ENCODE data around the gene ZSCAN9. TPM values are rescaled to one million over a fixed set of nuclear protein-coding genes. Genes with fewer than 3 reads are reported as not detected.

Gene ZSCAN9
- total and polyA plus RNA-seq, 9 of the 15 experiments (the other 6 are each of a cell fraction or from before 2014, with no cell fraction given) = 18.8 to 48.9 (median 28.7) TPM

GRCh38 chr6:28206527-28206926, 18.5 kb upstream of the ZSCAN9 start:
- Histone ChIP-seq H3K4me2 (ENCODE audit: insufficient read depth, low read length) (no peak overlapping the region), H4K20me1 (replicated peaks; ENCODE audit: control insufficient read depth, insufficient read depth, low read length) (no peaks in the 10 kb centered on the region), H3K9ac (ENCODE audit: insufficient read depth in 1 of 2, low read depth in 2 of 2, low read length in 2 of 2) (no peak overlapping the region), H3K9me3 (replicated peaks; ENCODE audit: control insufficient read depth, insufficient read depth, low read depth, low read length) (peaks cover 5% of the 10 kb centered on the region; the same call in 1 of the 2 replicates), H3K27ac (ENCODE audit: extremely low read depth, low read depth, low read length) (no peak overlapping the region), H3K36me3 (ENCODE audit: control insufficient read depth, insufficient read depth, low read length) (no peaks in the 10 kb centered on the region), H3K27me3 (ENCODE audit: control insufficient read depth in 2 of 2, insufficient read depth in 2 of 2, low read length in 2 of 2) (no peaks in the 10 kb centered on the region), H2AFZ (ENCODE audit: low read depth, low read length) (peak overlapping the region; percentile 35; the same call in 1 of the 2 replicates), H3K79me2 (ENCODE audit: control insufficient read depth, insufficient read depth, low read length) (no peaks in the 10 kb centered on the region), H3K9me1 (ENCODE audit: control insufficient read depth, insufficient read depth, low read length) (no peaks in the 10 kb centered on the region), H3K4me1 (replicated peaks in 1 of 2; ENCODE audit: control insufficient read depth in 2 of 2, insufficient read depth in 2 of 2, low read length in 2 of 2) (peaks cover 6 to 7% of the 10 kb centered on the region in 2 experiments), H3K4me3 (no peak overlapping the region)
- in situ Hi-C loops (cut with MboI) (no loop called here), intact Hi-C loops (cut with micrococcal nuclease) (no loop called here)
- DNase-seq (ENCODE audit: extremely low read depth in 1 of 4, low spot score in 3 of 4) (no peak), FAIRE-seq (no peak), ATAC-seq (no peak)
- WGBS (ENCODE audit: insufficient coverage, low coverage, missing lambda C conversion rate) = 54% methylated on average over 3 of the region's 3 CpGs
- no TSS peak for BruUV-seq (replicated peaks)
- CTCF ChIA-PET (ENCODE audit: low intra/inter-chr PET ratio) = no interaction called here
- no peak for TF ChIP-seq VEZF1 (CRISPR knock-in tag; IDR thresholded peaks at IDR 0.05)
- no peak for TF ChIP-seq ZNF76 (CRISPR knock-in tag; IDR thresholded peaks at IDR 0.05; ENCODE audit: borderline replicate concordance)
- POLR2A ChIA-PET = interaction anchor here (0.5 to 1.2 kb wide), 3 partner anchors 8 to 15 kb away, joined by 3 read pairs; no protein-coding TSS in a partner anchor

GRCh38 chr6:28206928-28207509, 18.1 kb upstream of the ZSCAN9 start:
- Histone ChIP-seq H3K27ac (ENCODE audit: extremely low read depth, low read depth, low read length) (no peak overlapping the region), H3K27me3 (ENCODE audit: control insufficient read depth in 2 of 2, insufficient read depth in 2 of 2, low read length in 2 of 2) (no peaks in the 10 kb centered on the region), H3K36me3 (ENCODE audit: control insufficient read depth, insufficient read depth, low read length) (no peaks in the 10 kb centered on the region), H3K79me2 (ENCODE audit: control insufficient read depth, insufficient read depth, low read length) (no peaks in the 10 kb centered on the region), H4K20me1 (replicated peaks; ENCODE audit: control insufficient read depth, insufficient read depth, low read length) (no peaks in the 10 kb centered on the region), H3K9me3 (replicated peaks; ENCODE audit: control insufficient read depth, insufficient read depth, low read depth, low read length) (peaks cover 5% of the 10 kb centered on the region; the same call in 1 of the 2 replicates), H3K4me1 (replicated peaks in 1 of 2; ENCODE audit: control insufficient read depth in 2 of 2, insufficient read depth in 2 of 2, low read length in 2 of 2) (peaks cover 7 to 9% of the 10 kb centered on the region in 2 experiments), H2AFZ (ENCODE audit: low read depth, low read length) (no peak overlapping the region), H3K9me1 (ENCODE audit: control insufficient read depth, insufficient read depth, low read length) (no peaks in the 10 kb centered on the region), H3K9ac (ENCODE audit: insufficient read depth in 1 of 2, low read depth in 2 of 2, low read length in 2 of 2) (no peak overlapping the region), H3K4me3 (no peak overlapping the region), H3K4me2 (ENCODE audit: insufficient read depth, low read length) (no peak overlapping the region)
- BruUV-seq (replicated peaks) = no TSS peak
- in situ Hi-C loops (cut with MboI) = no loop called here
- 81% methylated on average over 15 of the region's 15 CpGs for WGBS (ENCODE audit: insufficient coverage, low coverage, missing lambda C conversion rate)
- no peak for FAIRE-seq
- ChIA-PET CTCF (ENCODE audit: low intra/inter-chr PET ratio) (no interaction called here), POLR2A (interaction anchor here (0.5 kb wide), 1 partner anchor 9 kb away, joined by 3 read pairs; no protein-coding TSS in a partner anchor)
- no peak for DNase-seq (ENCODE audit: extremely low read depth in 1 of 4, low spot score in 3 of 4)
- intact Hi-C loops (cut with micrococcal nuclease) = no loop called here
- ATAC-seq = no peak
- TF ChIP-seq ZNF561 (CRISPR knock-in tag; conservative IDR thresholded peaks at IDR 0.05) (no peak), ZNF175 (CRISPR knock-in tag; IDR thresholded peaks at IDR 0.05; ENCODE audit: low read depth) (no peak), ZNF785 (CRISPR knock-in tag; IDR thresholded peaks at IDR 0.05) (no peak), BDP1 (IDR thresholded peaks at IDR 0.05; ENCODE audit: insufficient read depth, insufficient read length) (no peak), MAFK (IDR thresholded peaks at IDR 0.05; ENCODE audit: low read length) (no peak), FOXM1 (IDR thresholded peaks at IDR 0.05; ENCODE audit: low read depth) (no peak), FOXM1 (CRISPR knock-in tag; IDR thresholded peaks at IDR 0.05; ENCODE audit: low read depth) (no peak)
- TF ChIP-seq, protein P1, sequence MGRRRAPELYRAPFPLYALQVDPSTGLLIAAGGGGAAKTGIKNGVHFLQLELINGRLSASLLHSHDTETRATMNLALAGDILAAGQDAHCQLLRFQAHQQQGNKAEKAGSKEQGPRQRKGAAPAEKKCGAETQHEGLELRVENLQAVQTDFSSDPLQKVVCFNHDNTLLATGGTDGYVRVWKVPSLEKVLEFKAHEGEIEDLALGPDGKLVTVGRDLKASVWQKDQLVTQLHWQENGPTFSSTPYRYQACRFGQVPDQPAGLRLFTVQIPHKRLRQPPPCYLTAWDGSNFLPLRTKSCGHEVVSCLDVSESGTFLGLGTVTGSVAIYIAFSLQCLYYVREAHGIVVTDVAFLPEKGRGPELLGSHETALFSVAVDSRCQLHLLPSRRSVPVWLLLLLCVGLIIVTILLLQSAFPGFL (CRISPR knock-in tag; IDR thresholded peaks at IDR 0.05) = no peak
- TF ChIP-seq, protein P2, sequence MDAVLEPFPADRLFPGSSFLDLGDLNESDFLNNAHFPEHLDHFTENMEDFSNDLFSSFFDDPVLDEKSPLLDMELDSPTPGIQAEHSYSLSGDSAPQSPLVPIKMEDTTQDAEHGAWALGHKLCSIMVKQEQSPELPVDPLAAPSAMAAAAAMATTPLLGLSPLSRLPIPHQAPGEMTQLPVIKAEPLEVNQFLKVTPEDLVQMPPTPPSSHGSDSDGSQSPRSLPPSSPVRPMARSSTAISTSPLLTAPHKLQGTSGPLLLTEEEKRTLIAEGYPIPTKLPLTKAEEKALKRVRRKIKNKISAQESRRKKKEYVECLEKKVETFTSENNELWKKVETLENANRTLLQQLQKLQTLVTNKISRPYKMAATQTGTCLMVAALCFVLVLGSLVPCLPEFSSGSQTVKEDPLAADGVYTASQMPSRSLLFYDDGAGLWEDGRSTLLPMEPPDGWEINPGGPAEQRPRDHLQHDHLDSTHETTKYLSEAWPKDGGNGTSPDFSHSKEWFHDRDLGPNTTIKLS (IDR thresholded peaks at IDR 0.05; ENCODE audit: borderline replicate concordance, low read depth) = no peak

All from K562 (cell line).